IPS-11a (cell line): ENCODE measurements around the gene PWWP2B.
"Not testable (repeated sequence)": the region's sequence is repeated elsewhere in the genome, so short reads cannot be mapped to it uniquely, and the experiment has no call there.

Experiments used
- H3K4me3 ChIP-seq: one replicate; pipeline ENCODE4 v1.5.1; 2013; ENCODE audit warnings: low read depth, low read length, control low read depth

PWWP2B gene

DNA sequence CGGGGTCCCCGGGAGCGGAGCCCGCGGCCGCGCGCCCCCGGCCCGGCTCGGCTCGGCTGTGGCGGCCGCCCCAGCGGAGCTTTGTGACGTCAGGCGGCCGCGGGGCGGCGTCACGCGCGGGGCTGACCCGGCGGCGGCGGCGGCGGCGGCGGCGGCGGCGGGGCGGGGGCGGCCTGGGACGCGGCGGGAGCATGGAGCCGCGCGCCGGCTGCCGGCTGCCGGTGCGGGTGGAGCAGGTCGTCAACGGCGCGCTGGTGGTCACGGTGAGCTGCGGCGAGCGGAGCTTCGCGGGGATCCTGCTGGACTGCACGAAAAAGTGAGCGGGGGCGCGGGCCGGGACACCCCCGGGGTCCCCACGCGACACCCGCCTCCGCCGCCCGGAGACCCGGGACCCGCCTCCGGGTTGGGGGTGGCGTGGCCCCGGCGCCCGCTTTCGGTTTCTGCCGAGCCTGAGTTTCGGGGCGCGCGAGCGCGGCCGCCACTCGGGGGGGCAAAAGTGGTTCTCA is at the start of gene PWWP2B:
Gene PWWP2B (plus strand): TSS at position 165 of the 506 bp plus-strand sequence. CDS start 27 bp downstream, at position 192.
- H3K4me3 ChIP-seq = peak within 1 kb of the TSS; percentile 48

DNA sequence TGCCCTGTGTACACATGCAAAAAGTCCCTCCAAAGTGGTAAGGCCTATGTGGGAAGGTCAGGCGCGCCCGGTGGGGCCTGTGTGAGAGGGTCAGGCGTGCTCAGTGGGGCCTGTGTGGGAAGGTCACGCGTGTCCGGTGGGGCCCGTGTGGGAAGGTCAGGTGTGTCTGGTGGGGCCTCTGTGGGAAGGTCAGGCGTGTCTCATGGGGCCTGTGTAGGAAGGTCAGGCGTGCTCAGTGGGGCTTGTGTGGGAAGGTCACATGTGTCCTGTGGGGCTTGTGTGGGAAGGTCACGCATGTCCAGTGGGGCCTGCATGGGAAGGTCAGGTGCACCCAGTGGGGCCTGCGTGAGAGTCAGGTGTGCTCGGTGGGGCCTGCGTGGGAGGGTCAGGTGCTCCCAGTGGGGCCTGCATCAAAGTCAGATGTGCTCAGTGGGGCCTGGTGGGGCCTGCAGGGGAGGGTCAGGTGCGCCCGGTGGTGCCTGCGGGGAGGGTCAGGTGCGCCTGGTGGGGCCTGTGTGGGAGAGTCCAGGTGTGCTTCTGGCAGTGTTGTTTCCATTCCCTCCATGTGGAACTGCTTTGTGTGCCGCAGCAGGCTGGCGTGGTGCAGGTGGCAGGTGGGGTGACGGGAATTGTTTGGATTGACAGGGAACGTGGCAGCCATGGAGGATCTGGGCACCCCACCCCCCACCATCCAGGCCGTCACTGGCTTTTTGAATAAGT is 49.6 kb upstream of the PWWP2B start:
- no peak overlapping the region for H3K4me3 ChIP-seq

DNA sequence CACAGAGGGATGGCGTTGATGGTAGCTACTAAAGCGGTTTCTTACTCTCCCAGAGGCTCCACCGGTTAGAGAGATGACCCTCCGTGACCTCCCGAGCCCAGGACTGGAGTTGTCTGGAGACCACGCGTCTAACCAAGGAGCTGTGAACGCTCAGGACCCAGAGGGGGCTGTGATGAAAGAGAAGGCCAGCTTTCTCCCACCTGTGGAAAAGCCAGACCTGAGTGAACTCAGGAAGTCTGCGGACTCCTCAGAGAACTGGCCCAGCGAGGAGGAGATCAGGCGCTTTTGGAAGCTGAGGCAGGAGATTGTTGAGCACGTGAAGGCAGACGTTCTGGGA is 49.1 kb upstream of the PWWP2B start:
- no peak overlapping the region for H3K4me3 ChIP-seq

DNA sequence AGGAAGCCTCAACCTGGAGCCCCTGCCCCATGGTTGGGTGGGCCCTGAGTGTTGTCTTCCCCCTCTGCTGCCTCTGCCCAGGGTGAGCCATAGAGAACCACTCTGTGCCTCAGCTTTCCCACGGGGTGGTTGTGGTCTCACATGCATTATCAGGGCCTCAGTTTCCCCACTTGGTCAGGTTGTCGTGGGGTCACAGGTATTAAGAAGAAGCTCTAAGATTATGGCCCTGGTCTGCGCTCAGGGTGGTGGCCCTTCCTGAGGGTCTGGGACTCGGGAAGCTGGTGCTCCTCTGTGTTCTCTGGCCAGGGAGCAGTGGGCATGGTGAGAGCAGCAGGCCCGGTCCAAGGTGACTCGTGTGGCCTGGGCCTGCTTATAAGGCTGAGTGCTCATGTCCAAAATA is 47.2 kb upstream of the PWWP2B start:
- no peak overlapping the region for H3K4me3 ChIP-seq

- H3K4me3 ChIP-seq = no peak overlapping the region
Measured at GRCh38 chr10:132350391-132350790, 46.6 kb upstream of the PWWP2B start.

GRCh38 chr10:132350946-132351345 is 46.1 kb upstream of the PWWP2B start:
- no peak overlapping the region for H3K4me3 ChIP-seq

DNA sequence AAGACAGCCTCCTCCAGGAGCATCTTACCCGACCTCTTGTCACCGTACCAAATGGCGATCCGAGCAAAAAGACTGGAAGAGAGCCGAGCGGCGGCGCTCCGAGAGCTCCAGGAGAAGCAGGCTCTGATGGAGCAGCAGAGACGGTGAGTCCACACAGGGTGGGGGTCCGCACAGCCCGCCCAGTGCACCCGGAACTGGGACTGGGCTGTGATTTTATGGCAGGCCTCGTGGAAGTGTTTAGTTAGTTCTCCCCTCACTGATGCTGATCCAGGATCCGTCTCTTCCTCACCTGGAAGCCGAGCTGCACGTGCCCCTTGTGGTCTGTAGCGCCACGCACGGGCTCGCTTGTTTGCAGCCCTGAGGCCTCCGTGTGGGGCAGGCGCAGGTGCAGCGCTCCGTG is 45.4 kb upstream of the PWWP2B start:
- H3K4me3 ChIP-seq = no peak overlapping the region

DNA sequence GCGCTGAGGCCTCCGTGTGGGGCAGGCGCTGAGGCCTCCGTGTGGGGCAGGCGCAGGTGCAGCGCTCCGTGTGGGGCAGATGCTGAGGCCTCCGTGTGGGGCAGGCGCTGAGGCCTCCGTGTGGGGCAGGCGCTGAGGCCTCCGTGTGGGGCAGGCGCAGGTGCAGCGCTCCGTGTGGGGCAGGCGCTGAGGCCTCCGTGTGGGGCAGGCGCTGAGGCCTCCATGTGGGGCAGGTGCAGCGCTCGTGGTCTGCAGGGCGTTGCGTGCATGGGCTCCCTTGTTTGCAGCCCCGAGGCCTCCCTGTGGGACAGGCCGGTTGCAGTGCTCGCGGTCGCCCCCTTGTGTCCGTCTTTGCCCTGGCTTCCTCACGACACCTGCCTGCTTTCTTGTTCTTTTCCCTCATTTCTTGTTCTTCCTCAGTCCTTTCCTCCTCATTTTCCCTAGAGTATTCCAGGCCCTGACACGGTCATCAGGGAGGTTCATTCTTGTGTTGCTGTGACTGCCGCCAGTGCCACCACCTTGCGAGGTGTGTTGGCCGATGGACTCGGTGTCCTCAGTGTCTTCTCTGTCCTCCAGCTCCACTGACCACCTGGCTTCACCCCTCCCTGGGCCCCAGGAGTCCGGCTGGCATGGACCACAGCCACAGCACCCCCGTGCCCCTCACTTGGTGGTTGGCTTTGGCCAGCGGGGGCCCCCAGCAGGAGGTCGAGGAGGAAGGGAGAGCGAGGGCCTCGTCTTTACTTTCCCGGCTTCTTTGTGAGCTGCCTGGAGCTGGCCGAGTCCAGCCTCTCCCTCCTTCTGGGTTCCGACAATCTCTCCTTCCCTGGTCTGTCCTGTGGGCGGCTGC is 44.3 kb upstream of the PWWP2B start:
- H3K4me3 ChIP-seq = not testable (repeated sequence)

DNA sequence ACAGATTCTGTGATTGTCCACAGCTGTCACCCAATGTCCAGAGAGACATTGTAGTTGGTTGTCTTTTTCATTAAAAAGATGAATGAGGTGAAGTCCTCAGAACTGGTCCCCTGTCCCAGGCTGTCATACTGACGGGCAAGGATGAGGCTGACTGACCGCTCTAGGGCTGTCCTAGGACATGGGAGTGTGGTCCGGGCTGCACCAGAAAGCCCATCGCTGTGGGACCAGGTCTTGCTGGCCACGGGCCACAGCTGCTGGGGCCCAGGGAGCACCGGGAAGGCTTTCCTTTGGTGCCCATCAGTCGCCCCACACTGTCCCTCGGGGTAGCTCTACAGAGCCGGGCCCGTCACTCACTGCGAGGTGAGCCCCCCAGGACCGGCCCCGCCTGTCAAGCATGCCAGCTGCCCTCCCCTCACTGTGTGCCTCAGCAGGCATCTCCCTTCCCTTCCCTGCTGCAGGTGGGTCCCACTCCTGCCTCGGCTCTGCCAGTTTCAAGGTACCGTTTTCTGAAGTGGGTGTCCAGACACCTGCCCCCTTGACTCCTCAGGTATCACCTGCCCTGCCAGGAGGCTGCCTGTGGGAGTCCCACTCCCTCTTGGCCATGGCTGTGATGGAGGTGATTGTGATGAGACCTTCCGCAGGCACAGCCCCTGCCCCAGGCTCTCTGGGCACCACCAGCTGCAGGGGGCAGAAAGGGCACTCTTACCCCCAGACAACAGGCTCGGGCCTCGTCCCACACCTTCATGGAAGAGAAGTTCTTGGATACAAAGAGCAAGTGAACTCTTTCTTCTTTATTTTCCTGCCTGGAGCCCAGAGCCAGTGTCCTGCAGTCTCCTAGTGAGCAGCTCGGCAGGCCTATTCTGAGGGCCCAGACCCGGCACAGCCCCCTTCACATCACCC is 43.3 kb upstream of the PWWP2B start:
- no peak overlapping the region for H3K4me3 ChIP-seq

DNA sequence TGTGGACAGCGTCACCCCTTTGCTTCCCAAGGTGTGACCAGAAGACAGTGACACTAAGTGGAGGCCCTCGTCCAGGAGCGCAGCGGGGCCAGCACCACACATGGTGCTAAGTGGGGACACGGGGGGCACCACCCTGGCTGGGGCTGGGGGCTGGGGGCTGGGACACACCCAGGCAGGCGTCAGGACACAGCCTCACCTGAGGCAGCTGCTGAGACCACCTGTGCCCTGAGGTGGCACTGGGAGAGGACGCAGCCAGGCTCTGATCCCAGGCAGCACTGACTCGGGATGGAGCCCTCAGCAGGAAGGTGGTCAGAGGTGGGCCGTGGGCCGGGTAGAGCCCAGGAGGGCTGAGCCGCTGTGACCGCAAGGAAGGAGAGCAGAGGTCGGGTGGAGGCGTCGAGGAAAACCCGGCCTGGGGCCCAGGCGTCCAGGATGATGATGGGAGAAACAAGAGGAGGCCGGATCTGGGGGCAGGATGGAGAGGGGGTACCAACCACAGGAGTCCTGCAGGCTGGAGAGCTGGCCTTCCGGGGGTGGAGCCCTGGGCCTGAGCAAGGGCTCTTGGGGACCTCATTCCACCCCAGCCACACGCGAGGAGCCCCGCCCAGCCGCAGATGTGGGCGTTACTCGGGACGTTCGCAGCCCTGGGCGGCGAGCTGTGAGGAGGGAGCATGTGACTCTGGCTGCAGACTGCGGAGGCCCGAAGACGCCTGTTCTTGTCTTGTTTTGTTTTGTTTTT is 42.5 kb upstream of the PWWP2B start:
- no peak overlapping the region for H3K4me3 ChIP-seq

GRCh38 chr10:132355297-132355696 is 41.7 kb upstream of the PWWP2B start:
- no peak overlapping the region for H3K4me3 ChIP-seq

DNA sequence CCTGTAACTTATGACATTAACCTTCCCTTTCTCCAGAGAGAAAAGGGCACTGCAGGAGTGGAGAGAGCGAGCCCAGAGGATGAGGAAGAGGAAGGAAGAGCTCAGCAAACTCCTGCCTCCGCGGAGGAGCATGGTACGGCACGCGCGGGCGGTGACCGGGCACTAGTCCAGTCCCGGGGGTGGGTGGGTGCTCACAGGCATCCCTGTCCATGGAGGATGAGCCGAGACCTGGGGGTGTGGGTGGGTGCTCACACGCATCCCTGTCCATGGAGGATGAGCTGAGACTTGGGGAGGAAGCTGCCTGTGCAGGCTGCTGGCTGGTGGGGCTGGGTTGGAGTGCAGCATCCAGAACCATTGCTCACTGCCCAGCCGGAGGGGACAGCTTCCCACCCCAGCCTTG is 41.2 kb upstream of the PWWP2B start:
- no peak overlapping the region for H3K4me3 ChIP-seq

DNA sequence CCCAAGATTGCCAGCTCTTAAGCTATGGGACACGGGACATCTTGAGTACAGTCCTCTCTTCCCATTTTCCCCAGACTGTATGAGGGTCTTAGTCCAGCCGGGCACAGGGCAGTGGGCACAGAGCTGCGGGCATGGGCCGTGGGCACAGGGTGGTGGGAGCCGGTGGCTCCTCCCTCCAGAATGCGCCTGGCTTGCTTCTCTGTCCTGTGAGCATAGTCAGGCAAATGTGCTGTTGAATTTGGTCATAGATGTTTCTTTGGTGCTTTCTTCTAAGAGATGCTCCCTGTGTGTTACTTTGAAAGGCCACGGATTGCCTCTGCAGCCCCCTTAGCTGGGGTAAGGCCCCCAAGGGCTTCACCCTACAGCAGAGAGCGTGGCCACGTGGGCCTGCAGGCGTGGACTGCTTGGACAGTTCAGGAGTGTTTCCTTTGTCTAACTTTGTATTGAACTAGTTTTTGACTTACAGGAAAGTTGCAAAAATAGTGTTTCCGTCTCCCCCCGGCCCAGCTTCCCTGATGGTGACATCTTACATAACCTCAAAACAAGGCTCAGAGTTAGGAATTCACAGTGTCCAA is 40.3 kb upstream of the PWWP2B start:
- no peak overlapping the region for H3K4me3 ChIP-seq

DNA sequence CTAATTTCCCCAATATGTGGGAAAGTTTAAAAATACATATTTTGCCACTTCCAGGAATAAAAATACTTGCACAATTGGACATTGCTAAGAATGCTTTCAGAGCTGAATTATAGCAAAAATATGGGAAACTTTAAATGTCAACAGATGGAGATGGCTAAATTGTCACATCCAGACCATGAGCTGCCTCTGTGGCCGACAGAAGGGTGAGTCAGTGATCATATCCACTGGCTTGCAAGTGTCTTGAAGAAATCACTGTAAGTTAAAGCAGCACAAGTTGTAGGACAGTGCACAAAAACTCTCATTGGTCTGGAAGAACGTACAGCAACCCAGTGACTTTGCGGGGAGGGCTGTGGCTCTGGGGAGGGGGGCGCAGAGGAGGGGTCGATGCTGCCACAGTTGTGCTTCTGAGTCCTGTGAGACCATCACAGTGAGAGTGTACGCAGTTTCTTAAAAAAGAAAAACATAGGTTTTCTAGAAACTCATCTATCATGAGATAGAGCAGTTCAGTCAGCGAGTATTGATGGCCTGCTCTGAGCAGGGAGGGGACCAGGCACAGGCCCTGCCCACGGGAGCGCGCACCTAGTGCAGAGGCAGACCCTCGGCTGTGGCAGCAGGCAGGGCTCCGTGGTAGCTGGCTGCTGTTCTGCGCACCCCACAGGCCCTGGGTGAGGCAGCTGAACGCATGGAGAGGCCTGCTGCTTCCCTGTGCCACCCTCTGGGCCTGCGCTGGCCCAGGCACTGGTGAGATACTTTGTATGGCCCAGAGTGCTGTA is 39.5 kb upstream of the PWWP2B start:
- no peak overlapping the region for H3K4me3 ChIP-seq

- no peak overlapping the region for H3K4me3 ChIP-seq
Measured at GRCh38 chr10:132359305-132360040, 37.5 kb upstream of the PWWP2B start.

- no peak overlapping the region for H3K4me3 ChIP-seq
Measured at GRCh38 chr10:132360766-132361447, 36.1 kb upstream of the PWWP2B start.

DNA sequence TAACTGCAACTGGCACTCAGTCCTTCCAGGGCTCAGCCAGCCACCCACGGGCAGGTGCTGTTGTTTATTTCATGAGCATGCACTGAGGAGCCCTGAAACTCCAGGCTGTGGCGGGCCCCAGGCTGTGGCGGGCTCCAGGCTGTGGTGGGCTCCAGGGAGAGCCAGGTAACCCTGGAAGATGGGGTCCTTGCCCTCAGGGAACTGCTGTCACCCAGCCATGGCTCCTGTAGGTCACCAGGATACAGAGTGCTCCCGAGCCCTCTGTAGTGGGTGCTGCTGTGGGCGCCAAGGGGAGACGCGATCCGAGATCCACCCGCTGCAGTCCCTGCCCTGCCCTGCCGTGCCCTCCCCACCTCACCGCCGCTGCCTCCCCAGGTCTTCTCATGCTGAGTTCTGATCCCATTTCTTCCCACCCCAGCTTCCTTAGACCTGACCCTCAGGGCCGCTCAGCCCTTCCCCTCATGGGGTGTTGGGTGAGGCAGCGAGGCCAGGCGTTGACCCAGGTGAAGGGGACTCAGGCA is 35.4 kb upstream of the PWWP2B start:
- no peak overlapping the region for H3K4me3 ChIP-seq

GRCh38 chr10:132362151-132362611 is 34.8 kb upstream of the PWWP2B start:
- H3K4me3 ChIP-seq = no peak overlapping the region
